ENCODE measurements around the gene MAML1. TPM values are rescaled to one million over a fixed set of nuclear protein-coding genes. Genes with fewer than 3 reads are reported as not detected.

MAML1 gene
- total RNA-seq, 1 donor from 2014 or later = 26.0 TPM

- Histone ChIP-seq H3K4me1 (ENCODE audit: insufficient read depth, low read length) (no peaks in the 10 kb centered on the region), H3K4me2 (ENCODE audit: low read length) (no peak overlapping the region), H3K9ac (ENCODE audit: low read length) (no peak overlapping the region), H4K20me1 (ENCODE audit: insufficient read depth, low read length) (peaks cover 23% of the 10 kb centered on the region), H3K9me3 (ENCODE audit: insufficient read depth, low read depth, low read length) (no peaks in the 10 kb centered on the region), H3K27ac (ENCODE audit: low read depth, low read length) (no peak overlapping the region), H3K36me3 (ENCODE audit: insufficient read depth, low read length) (peaks cover 28% of the 10 kb centered on the region), H2AFZ (ENCODE audit: low read depth, low read length) (no peak overlapping the region), H3K27me3 (ENCODE audit: insufficient read depth, low read length) (no peaks in the 10 kb centered on the region), H3K4me3 (ENCODE audit: insufficient read depth, low read depth, low read length) (no peak overlapping the region), H3K79me2 (ENCODE audit: insufficient read depth, low read length) (no peaks in the 10 kb centered on the region)
- H3K27ac Mint-ChIP-seq (ENCODE audit: unreplicated experiment) = no peak overlapping the region
- TF ChIP-seq CTCF (IDR thresholded peaks at IDR 0.05; ENCODE audit: insufficient read depth, low read depth, low read length) (no peak), EZH2 (IDR thresholded peaks at IDR 0.05; ENCODE audit: insufficient read depth, low read length) (no peak)
- no peaks in the 10 kb centered on the region for H3K27me3 Mint-ChIP-seq (ENCODE audit: low read depth, unreplicated experiment)
- DNase-seq (ENCODE audit: low read depth) (no peak), FAIRE-seq (no peak)
- H3K4me1 Mint-ChIP-seq (ENCODE audit: low read depth, unreplicated experiment) = no peaks in the 10 kb centered on the region
- peaks cover 2% of the 10 kb centered on the region for H3K9me3 Mint-ChIP-seq (ENCODE audit: unreplicated experiment)
- H3K36me3 Mint-ChIP-seq (ENCODE audit: low read depth, unreplicated experiment) = peaks cover 20% of the 10 kb centered on the region
- H3K4me3 Mint-ChIP-seq (ENCODE audit: unreplicated experiment) = no peak overlapping the region
Measured at GRCh38 chr5:179777909-179778308, 45.3 kb downstream of the MAML1 start.

- H4K20me1 ChIP-seq (ENCODE audit: insufficient read depth, low read length) = peaks cover 23% of the 10 kb centered on the region
- DNase-seq (ENCODE audit: low read depth) (no peak), FAIRE-seq (no peak)
- H2AFZ ChIP-seq (ENCODE audit: low read depth, low read length) = no peak overlapping the region
- H3K4me1 ChIP-seq (ENCODE audit: insufficient read depth, low read length) = no peaks in the 10 kb centered on the region
- H3K79me2 ChIP-seq (ENCODE audit: insufficient read depth, low read length) = no peaks in the 10 kb centered on the region
- no peak for TF ChIP-seq CTCF (IDR thresholded peaks at IDR 0.05; ENCODE audit: insufficient read depth, low read depth, low read length)
- no peak for TF ChIP-seq EZH2 (IDR thresholded peaks at IDR 0.05; ENCODE audit: insufficient read depth, low read length)
- peaks cover 2% of the 10 kb centered on the region for H3K9me3 Mint-ChIP-seq (ENCODE audit: unreplicated experiment)
- H3K27me3 Mint-ChIP-seq (ENCODE audit: low read depth, unreplicated experiment) = no peaks in the 10 kb centered on the region
- no peaks in the 10 kb centered on the region for H3K4me1 Mint-ChIP-seq (ENCODE audit: low read depth, unreplicated experiment)
- H3K36me3 Mint-ChIP-seq (ENCODE audit: low read depth, unreplicated experiment) = peaks cover 20% of the 10 kb centered on the region
- no peak overlapping the region for H3K27ac ChIP-seq (ENCODE audit: low read depth, low read length)
- H3K4me3 Mint-ChIP-seq (ENCODE audit: unreplicated experiment) = no peak overlapping the region
- H3K36me3 ChIP-seq (ENCODE audit: insufficient read depth, low read length) = peaks cover 28% of the 10 kb centered on the region
- no peaks in the 10 kb centered on the region for H3K27me3 ChIP-seq (ENCODE audit: insufficient read depth, low read length)
- no peak overlapping the region for H3K9ac ChIP-seq (ENCODE audit: low read length)
- H3K4me2 ChIP-seq (ENCODE audit: low read length) = no peak overlapping the region
- no peak overlapping the region for H3K27ac Mint-ChIP-seq (ENCODE audit: unreplicated experiment)
- no peaks in the 10 kb centered on the region for H3K9me3 ChIP-seq (ENCODE audit: insufficient read depth, low read depth, low read length)
- no peak overlapping the region for H3K4me3 ChIP-seq (ENCODE audit: insufficient read depth, low read depth, low read length)
Measured at GRCh38 chr5:179778591-179778990, 46.0 kb downstream of the MAML1 start.

GRCh38 chr5:179779826-179780225 lies 47.2 kb downstream of the MAML1 start:
- Histone ChIP-seq H3K79me2 (ENCODE audit: insufficient read depth, low read length) (no peaks in the 10 kb centered on the region), H3K4me3 (ENCODE audit: insufficient read depth, low read depth, low read length) (no peak overlapping the region), H3K4me1 (ENCODE audit: insufficient read depth, low read length) (no peaks in the 10 kb centered on the region), H3K27ac (ENCODE audit: low read depth, low read length) (no peak overlapping the region), H3K27me3 (ENCODE audit: insufficient read depth, low read length) (no peaks in the 10 kb centered on the region), H3K9me3 (ENCODE audit: insufficient read depth, low read depth, low read length) (no peaks in the 10 kb centered on the region), H4K20me1 (ENCODE audit: insufficient read depth, low read length) (peaks cover 23% of the 10 kb centered on the region), H3K9ac (ENCODE audit: low read length) (no peak overlapping the region), H2AFZ (ENCODE audit: low read depth, low read length) (no peak overlapping the region), H3K4me2 (ENCODE audit: low read length) (no peak overlapping the region), H3K36me3 (ENCODE audit: insufficient read depth, low read length) (peaks cover 23% of the 10 kb centered on the region)
- H3K9me3 Mint-ChIP-seq (ENCODE audit: unreplicated experiment) = peaks cover 2% of the 10 kb centered on the region
- DNase-seq (ENCODE audit: low read depth) (no peak), FAIRE-seq (no peak)
- H3K27me3 Mint-ChIP-seq (ENCODE audit: low read depth, unreplicated experiment) = no peaks in the 10 kb centered on the region
- no peak overlapping the region for H3K4me3 Mint-ChIP-seq (ENCODE audit: unreplicated experiment)
- H3K4me1 Mint-ChIP-seq (ENCODE audit: low read depth, unreplicated experiment) = no peaks in the 10 kb centered on the region
- TF ChIP-seq CTCF (IDR thresholded peaks at IDR 0.05; ENCODE audit: insufficient read depth, low read depth, low read length) = no peak
- no peak for TF ChIP-seq EZH2 (IDR thresholded peaks at IDR 0.05; ENCODE audit: insufficient read depth, low read length)
- H3K36me3 Mint-ChIP-seq (ENCODE audit: low read depth, unreplicated experiment) = peaks cover 15% of the 10 kb centered on the region
- H3K27ac Mint-ChIP-seq (ENCODE audit: unreplicated experiment) = no peak overlapping the region

All from astrocyte (in vitro differentiated cells and primary cell).